Panc1 (cell line): Measurements from ENCODE around the gene MAGI2. TPM values are rescaled to one million over a fixed set of nuclear protein-coding genes. Genes with fewer than 3 reads are reported as not detected.

Source experiments
- ATAC-seq: fragments of 200-7000 bp; cut with Tn5 transposase; 2 replicates; pipeline ENCODE4 v1.9.1; 2020; ENCODE audit warnings: mild to moderate bottlenecking, moderate library complexity
- BruUV-seq: library from RNA; stranded (reverse); fragments of 400-500 nt; replicated peaks from 2 replicates; lab custom pipeline; 2021; lab: Mats Ljungman, UMichigan
- CTCF ChIA-PET: fragments of 300-600 bp; sonication (Branson Sonifier 250); formaldehyde crosslinking; loops from one replicate; lab custom pipeline; 2022; ENCODE audit warnings: antibody characterized with exemption; lab: Charles Lee
- POLR2A ChIA-PET: fragments of 300-600 bp; sonication (Branson Sonifier 250); formaldehyde crosslinking; loops from one replicate; lab custom pipeline; 2022; ENCODE audit warnings: antibody characterized with exemption; lab: Charles Lee
- DNase-seq: peaks from one replicate; pipeline ENCODE4 v3.0.0-alpha.2; 2010; ENCODE audit warnings: low read depth, low spot score
- H3K27ac ChIP-seq: 2 replicates; pipeline ENCODE4 v1.5.1; 2011; ENCODE audit warnings: mild to moderate bottlenecking, low read length, inconsistent platforms
- H3K27me3 ChIP-seq: fragments of 200-500 bp; sonication (Bioruptor generic); 2 replicates; pipeline ENCODE4 v1.6.0; 2014; ENCODE audit warnings: low read length, inconsistent platforms; ENCODE audit not compliant: control insufficient read depth, insufficient read depth
- H3K36me3 ChIP-seq: fragments of 200-500 bp; sonication (Bioruptor generic); 2 replicates; pipeline ENCODE4 v1.5.1; 2014; ENCODE audit warnings: inconsistent platforms, mild to moderate bottlenecking, low read length, moderate library complexity; ENCODE audit not compliant: control insufficient read depth, insufficient read depth
- H3K4me1 ChIP-seq: 2 replicates; pipeline ENCODE4 v1.5.1; 2011; ENCODE audit warnings: inconsistent platforms, mild to moderate bottlenecking, low read length, moderate library complexity; ENCODE audit not compliant: control insufficient read depth, insufficient read depth
- H3K4me3 ChIP-seq, 2 experiments: 2 replicates each; pipeline ENCODE4 v1.5.1; 2011 to 2012; ENCODE audit warnings: low read depth in 2 of 2, low read length in 2 of 2, mild to moderate bottlenecking in 2 of 2, inconsistent platforms in 1 of 2, moderate library complexity in 1 of 2
- H3K9me3 ChIP-seq: fragments of 200-500 bp; sonication (Bioruptor generic); 2 replicates; pipeline ENCODE4 v1.5.1; 2014; ENCODE audit warnings: low read depth, mild to moderate bottlenecking, inconsistent platforms, low read length, moderate library complexity; ENCODE audit not compliant: control insufficient read depth, insufficient read depth
- POLR2AphosphoS5 ChIP-seq: IDR thresholded peaks from 2 replicates; pipeline ENCODE4 v1.6.1; 2012; ENCODE audit warnings: mild to moderate bottlenecking, low read depth, low read length, moderate library complexity
- SIN3A ChIP-seq: IDR thresholded peaks from 2 replicates; pipeline ENCODE4 v1.6.1; 2012; ENCODE audit warnings: low read depth, mild to moderate bottlenecking, low read length, moderate library complexity, borderline replicate concordance; ENCODE audit not compliant: insufficient read depth
- TCF7L2 ChIP-seq: IDR thresholded peaks from 2 replicates; pipeline ENCODE4 v1.6.1; 2011; ENCODE audit warnings: mild to moderate bottlenecking, low read depth, low read length, inconsistent platforms
- in situ Hi-C: cut with HindIII; loops from 2 replicates; pipeline ENCODE4 v1.10.0; 2016; ENCODE audit warnings: low sequenced_read_pairs, low pct_unique_long_range_greater_than_20kb
- intact Hi-C: fragments of 100-400 bp; cut with micrococcal nuclease; formaldehyde crosslinking; loops from one replicate; pipeline ENCODE4 v1.10.0; 2022; ENCODE audit not compliant: unreplicated experiment
- total RNA-seq: library from RNA; stranded (reverse); gene quantifications from one replicate; pipeline ENCODE4 v1.2.1, GENCODE V29; 2021; ENCODE audit not compliant: unreplicated experiment
- TF ChIP-seq, protein P1 (sequence below): fragments of 450-650 bp; IDR thresholded peaks from 2 replicates; pipeline ENCODE4 v1.5.1; 2017; ENCODE audit warnings: mild to moderate bottlenecking
- TF ChIP-seq, protein P2 (sequence below), 2 experiments: IDR thresholded peaks; 2 replicates each; pipeline ENCODE4 v1.6.1; 2011 to 2012; ENCODE audit warnings: low read depth in 2 of 2, control low read depth in 1 of 2, low read length in 1 of 2, mild to moderate bottlenecking in 1 of 2, moderate library complexity in 1 of 2; ENCODE audit not compliant: insufficient read depth in 1 of 2

MAGI2 gene
- total RNA-seq, 1 experiment from 2014 or later, result 5.4 TPM

DNA sequence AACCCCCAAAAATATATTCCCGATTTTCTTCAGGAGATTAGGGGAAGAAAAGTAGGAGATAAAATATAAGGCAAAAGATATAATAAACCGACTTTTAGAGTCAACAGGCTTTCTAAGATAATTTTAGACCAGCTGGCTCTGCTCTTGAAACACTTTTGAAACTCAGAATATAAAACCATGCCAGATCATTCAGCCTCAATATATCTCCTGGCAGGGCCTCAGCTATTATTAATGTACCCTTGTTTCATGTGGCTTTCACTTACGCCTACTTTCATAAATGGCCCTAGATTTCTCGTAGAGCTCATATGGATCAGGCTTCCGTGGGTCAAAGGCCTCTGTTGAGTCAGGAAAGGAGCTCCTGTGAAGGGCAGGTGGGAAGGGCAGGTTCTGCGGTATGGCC, 1258.9 kb downstream of the MAGI2 start:
- TF ChIP-seq, protein P1, sequence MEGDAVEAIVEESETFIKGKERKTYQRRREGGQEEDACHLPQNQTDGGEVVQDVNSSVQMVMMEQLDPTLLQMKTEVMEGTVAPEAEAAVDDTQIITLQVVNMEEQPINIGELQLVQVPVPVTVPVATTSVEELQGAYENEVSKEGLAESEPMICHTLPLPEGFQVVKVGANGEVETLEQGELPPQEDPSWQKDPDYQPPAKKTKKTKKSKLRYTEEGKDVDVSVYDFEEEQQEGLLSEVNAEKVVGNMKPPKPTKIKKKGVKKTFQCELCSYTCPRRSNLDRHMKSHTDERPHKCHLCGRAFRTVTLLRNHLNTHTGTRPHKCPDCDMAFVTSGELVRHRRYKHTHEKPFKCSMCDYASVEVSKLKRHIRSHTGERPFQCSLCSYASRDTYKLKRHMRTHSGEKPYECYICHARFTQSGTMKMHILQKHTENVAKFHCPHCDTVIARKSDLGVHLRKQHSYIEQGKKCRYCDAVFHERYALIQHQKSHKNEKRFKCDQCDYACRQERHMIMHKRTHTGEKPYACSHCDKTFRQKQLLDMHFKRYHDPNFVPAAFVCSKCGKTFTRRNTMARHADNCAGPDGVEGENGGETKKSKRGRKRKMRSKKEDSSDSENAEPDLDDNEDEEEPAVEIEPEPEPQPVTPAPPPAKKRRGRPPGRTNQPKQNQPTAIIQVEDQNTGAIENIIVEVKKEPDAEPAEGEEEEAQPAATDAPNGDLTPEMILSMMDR, result no peak
- TF ChIP-seq SIN3A (no peak), TCF7L2 (no peak), POLR2AphosphoS5 (no peak)
- TF ChIP-seq, protein P2, sequence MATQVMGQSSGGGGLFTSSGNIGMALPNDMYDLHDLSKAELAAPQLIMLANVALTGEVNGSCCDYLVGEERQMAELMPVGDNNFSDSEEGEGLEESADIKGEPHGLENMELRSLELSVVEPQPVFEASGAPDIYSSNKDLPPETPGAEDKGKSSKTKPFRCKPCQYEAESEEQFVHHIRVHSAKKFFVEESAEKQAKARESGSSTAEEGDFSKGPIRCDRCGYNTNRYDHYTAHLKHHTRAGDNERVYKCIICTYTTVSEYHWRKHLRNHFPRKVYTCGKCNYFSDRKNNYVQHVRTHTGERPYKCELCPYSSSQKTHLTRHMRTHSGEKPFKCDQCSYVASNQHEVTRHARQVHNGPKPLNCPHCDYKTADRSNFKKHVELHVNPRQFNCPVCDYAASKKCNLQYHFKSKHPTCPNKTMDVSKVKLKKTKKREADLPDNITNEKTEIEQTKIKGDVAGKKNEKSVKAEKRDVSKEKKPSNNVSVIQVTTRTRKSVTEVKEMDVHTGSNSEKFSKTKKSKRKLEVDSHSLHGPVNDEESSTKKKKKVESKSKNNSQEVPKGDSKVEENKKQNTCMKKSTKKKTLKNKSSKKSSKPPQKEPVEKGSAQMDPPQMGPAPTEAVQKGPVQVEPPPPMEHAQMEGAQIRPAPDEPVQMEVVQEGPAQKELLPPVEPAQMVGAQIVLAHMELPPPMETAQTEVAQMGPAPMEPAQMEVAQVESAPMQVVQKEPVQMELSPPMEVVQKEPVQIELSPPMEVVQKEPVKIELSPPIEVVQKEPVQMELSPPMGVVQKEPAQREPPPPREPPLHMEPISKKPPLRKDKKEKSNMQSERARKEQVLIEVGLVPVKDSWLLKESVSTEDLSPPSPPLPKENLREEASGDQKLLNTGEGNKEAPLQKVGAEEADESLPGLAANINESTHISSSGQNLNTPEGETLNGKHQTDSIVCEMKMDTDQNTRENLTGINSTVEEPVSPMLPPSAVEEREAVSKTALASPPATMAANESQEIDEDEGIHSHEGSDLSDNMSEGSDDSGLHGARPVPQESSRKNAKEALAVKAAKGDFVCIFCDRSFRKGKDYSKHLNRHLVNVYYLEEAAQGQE (IDR thresholded peaks at IDR 0.05; ENCODE audit: insufficient read depth in 1 of 2, low read depth in 2 of 2, low read length in 1 of 2), result no peak
- no peak for ATAC-seq
- CTCF ChIA-PET, result no interaction called here

DNA sequence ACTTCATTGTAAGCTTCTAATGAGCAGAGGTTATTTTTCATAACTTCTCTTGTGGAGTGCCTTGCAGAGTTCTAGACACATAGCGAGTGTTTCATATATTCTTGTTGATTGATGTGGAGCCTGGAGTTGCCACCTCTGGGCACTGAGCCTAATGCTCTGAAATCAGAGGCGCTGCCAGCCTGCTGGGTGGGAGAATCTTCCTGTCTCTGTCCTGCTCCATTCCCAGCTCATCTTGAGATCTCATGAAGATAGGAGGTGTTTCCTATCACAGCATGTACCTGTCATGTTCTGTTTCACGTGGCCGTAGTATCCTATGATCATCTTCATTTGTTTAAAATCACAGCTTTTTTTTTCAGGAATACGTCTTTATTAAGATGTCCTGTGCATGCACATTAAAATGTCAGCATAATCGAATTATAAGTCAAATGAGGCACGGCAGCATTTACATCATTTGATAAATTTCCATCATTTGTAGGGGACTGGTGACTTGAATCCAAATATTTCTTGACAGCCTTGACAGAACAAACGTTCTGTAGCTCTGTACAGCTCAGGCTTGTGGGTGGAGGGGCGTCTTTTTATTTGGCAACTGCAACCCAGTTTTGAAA, 1261.9 kb downstream of the MAGI2 start:
- no peaks in the 10 kb centered on the region for H3K36me3 ChIP-seq
- intact Hi-C loops (no loop called here), in situ Hi-C loops (no loop called here)
- ATAC-seq (no peak), DNase-seq (no peak)
- H3K4me1 ChIP-seq, result no peaks in the 10 kb centered on the region
- H3K4me3 ChIP-seq, result no peak overlapping the region
- ChIA-PET CTCF (interaction anchor here (0.7 kb wide), 1 partner anchor 283 kb away, joined by 3 read pairs; no protein-coding TSS in a partner anchor), POLR2A (interaction anchor here (0.6 kb wide), 1 partner anchor 147 kb away, joined by 3 read pairs; no protein-coding TSS in a partner anchor)
- H3K27ac ChIP-seq, result no peak overlapping the region
- no TSS peak for BruUV-seq
- H3K27me3 ChIP-seq, result peaks cover 4% of the 10 kb centered on the region; the same call in 1 of the 2 replicates
- TF ChIP-seq TCF7L2 (no peak), SIN3A (no peak), POLR2AphosphoS5 (no peak)
- TF ChIP-seq, protein P2 (IDR thresholded peaks at IDR 0.05; ENCODE audit: insufficient read depth in 1 of 2, low read depth in 2 of 2, low read length in 1 of 2), result no peak
- TF ChIP-seq, protein P1, result no peak
- H3K9me3 ChIP-seq, result no peaks in the 10 kb centered on the region

More for the DNA sequence above, 1258.9 kb downstream of the MAGI2 start:
- Histone ChIP-seq H3K9me3 (no peaks in the 10 kb centered on the region), H3K4me3 (no peak overlapping the region), H3K36me3 (no peaks in the 10 kb centered on the region), H3K4me1 (no peaks in the 10 kb centered on the region), H3K27me3 (peaks cover 2% of the 10 kb centered on the region; the same call in 1 of the 2 replicates), H3K27ac (no peak overlapping the region)
- in situ Hi-C loops (no loop called here), intact Hi-C loops (no loop called here)
- POLR2A ChIA-PET, result no interaction called here
- DNase-seq, result no peak
- BruUV-seq, result no TSS peak
